ENCODE data around the gene AOPEP.
A peak's percentile ranks its signal among the peaks of the same experiment; 100 is the strongest.

AOPEP gene

GRCh38 chr9:94918038-94918753, 191.7 kb downstream of the AOPEP start:
- Histone ChIP-seq H3K79me2 (ENCODE audit: insufficient read depth, low read length) (no peaks in the 10 kb centered on the region), H3K9ac (ENCODE audit: low read length) (peak overlapping the region; percentile 40), H3K9me2 (replicated peaks; ENCODE audit: insufficient read depth, low read length) (no peaks in the 10 kb centered on the region), H3K27ac (ENCODE audit: low read depth, low read length) (peak overlapping the region; percentile 49), H2AFZ (ENCODE audit: low read depth, low read length, severe bottlenecking) (no peak overlapping the region), H3K27me3 (ENCODE audit: low read length) (no peaks in the 10 kb centered on the region), H3F3A (ENCODE audit: insufficient read depth) (0 out of 2 replicates have a peak, but pooled peaks cover 3% of the 10 kb centered on the region), H3K36me3 (ENCODE audit: low read length) (no peaks in the 10 kb centered on the region), H3K9me3 (ENCODE audit: insufficient read depth, low read length) (no peaks in the 10 kb centered on the region), H3K4me3 (ENCODE audit: insufficient read depth, low read length, poor library complexity, severe bottlenecking) (no peak overlapping the region), H4K20me1 (ENCODE audit: low read depth, low read length) (no peaks in the 10 kb centered on the region), H3K4me2 (ENCODE audit: low read depth, low read length, poor library complexity, severe bottlenecking) (no peak overlapping the region)
- TF ChIP-seq CTCF (IDR thresholded peaks at IDR 0.05; ENCODE audit: insufficient read depth, low read length, poor library complexity, severe bottlenecking) (peak; percentile 51), EZH2phosphoT487 (conservative IDR thresholded peaks at IDR 0.05; ENCODE audit: low read length) (no peak)

DNA sequence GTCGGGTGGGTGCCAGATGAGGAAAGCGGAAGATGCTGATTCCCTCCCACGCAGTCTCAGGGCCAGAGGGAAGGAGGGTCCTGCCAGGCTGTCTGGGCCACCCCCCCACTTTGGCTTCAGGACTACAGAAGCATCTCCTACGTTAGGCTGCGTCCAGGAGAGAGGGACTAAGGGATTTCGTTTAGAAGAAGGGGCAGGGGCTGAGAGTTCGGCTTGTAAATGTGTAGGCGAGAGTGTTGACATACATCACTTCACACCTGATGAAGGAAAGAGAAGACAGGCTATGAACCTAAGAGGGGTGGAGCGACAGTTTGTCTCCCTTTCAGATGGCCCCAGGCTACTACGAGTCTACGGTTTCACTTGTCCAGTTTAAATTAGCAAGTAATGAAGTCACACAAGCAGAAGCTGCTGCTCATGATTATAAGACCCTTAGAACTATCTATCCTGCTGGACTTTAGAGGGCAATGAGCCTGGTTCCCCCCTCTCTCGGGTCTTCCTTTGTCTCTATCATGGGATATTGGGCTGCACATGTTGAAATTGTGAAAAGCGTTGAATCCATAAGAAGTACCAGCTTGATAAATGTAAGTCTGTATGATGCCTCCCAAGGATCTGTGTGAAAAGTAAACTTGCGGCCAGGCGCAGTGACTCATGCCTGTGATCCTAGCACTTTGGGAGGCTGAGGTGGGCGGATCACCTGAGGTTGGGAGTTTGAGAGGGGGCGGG, 193.0 kb downstream of the AOPEP start:
- Histone ChIP-seq H3F3A (ENCODE audit: insufficient read depth) (0 out of 2 replicates have a peak, but pooled peaks cover 3% of the 10 kb centered on the region), H3K4me2 (ENCODE audit: low read depth, low read length, poor library complexity, severe bottlenecking) (no peak overlapping the region), H3K4me3 (ENCODE audit: insufficient read depth, low read length, poor library complexity, severe bottlenecking) (no peak overlapping the region), H3K9me2 (replicated peaks; ENCODE audit: insufficient read depth, low read length) (no peaks in the 10 kb centered on the region), H3K9me3 (ENCODE audit: insufficient read depth, low read length) (no peaks in the 10 kb centered on the region), H3K27ac (ENCODE audit: low read depth, low read length) (no peak overlapping the region), H2AFZ (ENCODE audit: low read depth, low read length, severe bottlenecking) (no peak overlapping the region), H4K20me1 (ENCODE audit: low read depth, low read length) (no peaks in the 10 kb centered on the region), H3K27me3 (ENCODE audit: low read length) (no peaks in the 10 kb centered on the region), H3K9ac (ENCODE audit: low read length) (no peak overlapping the region), H3K79me2 (ENCODE audit: insufficient read depth, low read length) (no peaks in the 10 kb centered on the region), H3K36me3 (ENCODE audit: low read length) (no peaks in the 10 kb centered on the region)
- TF ChIP-seq CTCF (IDR thresholded peaks at IDR 0.05; ENCODE audit: insufficient read depth, low read length, poor library complexity, severe bottlenecking) (no peak), EZH2phosphoT487 (conservative IDR thresholded peaks at IDR 0.05; ENCODE audit: low read length) (no peak)

GRCh38 chr9:94920420-94921091, 194.1 kb downstream of the AOPEP start:
- Histone ChIP-seq H3K9ac (ENCODE audit: low read length) (no peak overlapping the region), H3K4me2 (ENCODE audit: low read depth, low read length, poor library complexity, severe bottlenecking) (no peak overlapping the region)
- no peak for TF ChIP-seq EZH2phosphoT487 (conservative IDR thresholded peaks at IDR 0.05; ENCODE audit: low read length)
- TF ChIP-seq CTCF (IDR thresholded peaks at IDR 0.05; ENCODE audit: insufficient read depth, low read length, poor library complexity, severe bottlenecking) = no peak

More at GRCh38 chr9:94920420-94921091, 194.1 kb downstream of the AOPEP start:
- no peaks in the 10 kb centered on the region for H3F3A ChIP-seq (ENCODE audit: insufficient read depth)
- no peak overlapping the region for H3K4me3 ChIP-seq (ENCODE audit: insufficient read depth, low read length, poor library complexity, severe bottlenecking)
- H2AFZ ChIP-seq (ENCODE audit: low read depth, low read length, severe bottlenecking) = no peak overlapping the region
- no peaks in the 10 kb centered on the region for H4K20me1 ChIP-seq (ENCODE audit: low read depth, low read length)
- H3K27me3 ChIP-seq (ENCODE audit: low read length) = no peaks in the 10 kb centered on the region
- H3K9me2 ChIP-seq (replicated peaks; ENCODE audit: insufficient read depth, low read length) = no peaks in the 10 kb centered on the region
- H3K9me3 ChIP-seq (ENCODE audit: insufficient read depth, low read length) = no peaks in the 10 kb centered on the region
- H3K79me2 ChIP-seq (ENCODE audit: insufficient read depth, low read length) = no peaks in the 10 kb centered on the region
- no peaks in the 10 kb centered on the region for H3K36me3 ChIP-seq (ENCODE audit: low read length)
- H3K27ac ChIP-seq (ENCODE audit: low read depth, low read length) = no peak overlapping the region

Data from SU-DHL-6 (cell line).